ENCODE data around the gene KCNIP4. TPM values are rescaled to one million over a fixed set of nuclear protein-coding genes. Genes with fewer than 3 reads are reported as not detected.

The KCNIP4 gene
- polyA plus RNA-seq, 1 donor (not counting 4 experiments of a cell fraction or from before 2014, with no cell fraction given): 0.07 TPM

DNA sequence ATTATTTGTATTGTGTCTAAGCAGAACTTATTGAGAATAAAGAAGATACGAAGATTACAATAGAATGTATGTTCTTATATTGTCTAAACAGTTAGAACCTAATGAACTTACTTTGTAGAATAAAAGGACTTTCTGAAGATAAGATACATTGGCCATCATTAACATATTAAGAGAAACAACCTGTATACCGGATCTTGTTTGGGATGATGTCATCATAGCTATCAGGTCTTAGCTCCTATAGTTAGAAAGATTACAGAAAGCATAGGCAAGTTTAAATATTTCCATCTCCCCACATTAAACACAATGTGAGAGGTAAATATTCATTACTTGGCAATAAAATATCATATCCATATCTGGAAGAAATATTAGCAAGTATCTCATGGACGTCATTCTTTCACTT lies 966.0 kb downstream of the KCNIP4 start:
- dilution Hi-C loops (cut with MboI; ENCODE audit: extremely low pct_ligation_motif_present, low sequenced_read_pairs): no loop called here
- peaks cover 15% of the 10 kb centered on the region for H3K27me3 ChIP-seq (ENCODE audit: control insufficient read depth, extremely low read depth, insufficient read depth, low read length)

DNA sequence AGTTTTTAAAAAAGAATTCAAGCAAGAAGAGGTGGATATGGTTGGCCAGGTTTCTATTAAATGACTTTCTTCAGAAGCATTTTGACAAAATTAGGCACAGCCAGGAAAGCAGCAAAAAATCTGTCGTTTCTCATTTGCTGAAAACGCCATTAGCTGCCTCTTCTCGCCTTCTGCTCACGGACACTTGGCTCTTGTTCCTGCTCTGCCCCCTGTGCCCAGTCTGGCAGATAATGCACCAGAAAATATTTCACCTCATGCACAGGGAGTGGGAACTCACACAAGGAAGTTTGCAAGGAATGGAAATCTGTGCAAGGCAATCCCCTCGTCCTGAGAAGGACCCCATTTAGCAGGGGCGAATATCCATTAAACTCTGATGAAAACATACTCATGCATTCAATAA lies 988.3 kb downstream of the KCNIP4 start:
- DNase-seq (ENCODE audit: low read depth, low spot score) (no peak), FAIRE-seq (no peak)
- no peak overlapping the region for H3K27ac ChIP-seq (ENCODE audit: control insufficient read depth, insufficient read depth, low read length)
- H3K4me2 ChIP-seq (ENCODE audit: control insufficient read depth, extremely low read depth, insufficient read depth, low read depth, low read length): no peak overlapping the region
- no peaks in the 10 kb centered on the region for H3K9me3 ChIP-seq (ENCODE audit: control insufficient read depth, low read depth, low read length)
- H3K4me1 ChIP-seq (ENCODE audit: control insufficient read depth, extremely low read depth, insufficient read depth, low read length): no peaks in the 10 kb centered on the region
- H3K9me1 ChIP-seq (ENCODE audit: control insufficient read depth, extremely low read depth, insufficient read depth, low read length): no peaks in the 10 kb centered on the region
- dilution Hi-C loops (cut with MboI; ENCODE audit: extremely low pct_ligation_motif_present, low sequenced_read_pairs): no loop called here
- TF ChIP-seq, protein P1, sequence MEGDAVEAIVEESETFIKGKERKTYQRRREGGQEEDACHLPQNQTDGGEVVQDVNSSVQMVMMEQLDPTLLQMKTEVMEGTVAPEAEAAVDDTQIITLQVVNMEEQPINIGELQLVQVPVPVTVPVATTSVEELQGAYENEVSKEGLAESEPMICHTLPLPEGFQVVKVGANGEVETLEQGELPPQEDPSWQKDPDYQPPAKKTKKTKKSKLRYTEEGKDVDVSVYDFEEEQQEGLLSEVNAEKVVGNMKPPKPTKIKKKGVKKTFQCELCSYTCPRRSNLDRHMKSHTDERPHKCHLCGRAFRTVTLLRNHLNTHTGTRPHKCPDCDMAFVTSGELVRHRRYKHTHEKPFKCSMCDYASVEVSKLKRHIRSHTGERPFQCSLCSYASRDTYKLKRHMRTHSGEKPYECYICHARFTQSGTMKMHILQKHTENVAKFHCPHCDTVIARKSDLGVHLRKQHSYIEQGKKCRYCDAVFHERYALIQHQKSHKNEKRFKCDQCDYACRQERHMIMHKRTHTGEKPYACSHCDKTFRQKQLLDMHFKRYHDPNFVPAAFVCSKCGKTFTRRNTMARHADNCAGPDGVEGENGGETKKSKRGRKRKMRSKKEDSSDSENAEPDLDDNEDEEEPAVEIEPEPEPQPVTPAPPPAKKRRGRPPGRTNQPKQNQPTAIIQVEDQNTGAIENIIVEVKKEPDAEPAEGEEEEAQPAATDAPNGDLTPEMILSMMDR (optimal IDR thresholded peaks at IDR 0.05 in 1 of 3, IDR thresholded peaks at IDR 0.05 in 1 of 3, conservative IDR thresholded peaks at IDR 0.05 in 1 of 3; ENCODE audit: extremely low read depth in 1 of 3, insufficient read depth in 2 of 3, low read length in 3 of 3): no peak
- TF ChIP-seq EZH2 (IDR thresholded peaks at IDR 0.05; ENCODE audit: low read length): no peak
- H3K79me2 ChIP-seq (ENCODE audit: control insufficient read depth, insufficient read depth, low read length): no peaks in the 10 kb centered on the region
- no peak overlapping the region for H2AFZ ChIP-seq (ENCODE audit: control insufficient read depth, low read length)
- no peaks in the 10 kb centered on the region for H3K36me3 ChIP-seq (ENCODE audit: control insufficient read depth in 2 of 2, extremely low read depth in 1 of 2, insufficient read depth in 2 of 2, low read length in 2 of 2)
- H4K20me1 ChIP-seq (ENCODE audit: control insufficient read depth, extremely low read depth, insufficient read depth, low read length): no peaks in the 10 kb centered on the region
- H3K27me3 ChIP-seq (ENCODE audit: control insufficient read depth, extremely low read depth, insufficient read depth, low read length): no peaks in the 10 kb centered on the region
- H3K4me3 ChIP-seq (ENCODE audit: control insufficient read depth in 2 of 3, extremely low read depth in 1 of 3, insufficient read depth in 2 of 3, low read depth in 1 of 3, low read length in 3 of 3): no peak overlapping the region
- no peak overlapping the region for H3K9ac ChIP-seq (ENCODE audit: control insufficient read depth, extremely low read depth, insufficient read depth, low read length)

More for the DNA sequence above, 966.0 kb downstream of the KCNIP4 start:
- Histone ChIP-seq H3K4me2 (ENCODE audit: control insufficient read depth, extremely low read depth, insufficient read depth, low read depth, low read length) (no peak overlapping the region), H3K4me1 (ENCODE audit: control insufficient read depth, extremely low read depth, insufficient read depth, low read length) (no peaks in the 10 kb centered on the region), H3K79me2 (ENCODE audit: control insufficient read depth, insufficient read depth, low read length) (no peaks in the 10 kb centered on the region), H4K20me1 (ENCODE audit: control insufficient read depth, extremely low read depth, insufficient read depth, low read length) (no peaks in the 10 kb centered on the region), H3K9ac (ENCODE audit: control insufficient read depth, extremely low read depth, insufficient read depth, low read length) (no peak overlapping the region), H3K9me1 (ENCODE audit: control insufficient read depth, extremely low read depth, insufficient read depth, low read length) (no peaks in the 10 kb centered on the region), H3K9me3 (ENCODE audit: control insufficient read depth, low read depth, low read length) (no peaks in the 10 kb centered on the region), H3K4me3 (ENCODE audit: control insufficient read depth in 2 of 3, extremely low read depth in 1 of 3, insufficient read depth in 2 of 3, low read depth in 1 of 3, low read length in 3 of 3) (no peak overlapping the region), H3K27ac (ENCODE audit: control insufficient read depth, insufficient read depth, low read length) (no peak overlapping the region), H2AFZ (ENCODE audit: control insufficient read depth, low read length) (no peak overlapping the region), H3K36me3 (ENCODE audit: control insufficient read depth in 2 of 2, extremely low read depth in 1 of 2, insufficient read depth in 2 of 2, low read length in 2 of 2) (no peaks in the 10 kb centered on the region)
- DNase-seq (ENCODE audit: low read depth, low spot score) (no peak), FAIRE-seq (no peak)
- TF ChIP-seq EZH2 (IDR thresholded peaks at IDR 0.05; ENCODE audit: low read length): no peak
- TF ChIP-seq, protein P1 (optimal IDR thresholded peaks at IDR 0.05 in 1 of 3, IDR thresholded peaks at IDR 0.05 in 1 of 3, conservative IDR thresholded peaks at IDR 0.05 in 1 of 3; ENCODE audit: extremely low read depth in 1 of 3, insufficient read depth in 2 of 3, low read length in 3 of 3): no peak

All from keratinocyte (primary cell).